GM18520 (cell line): ENCODE results near the gene BSG.

Source experiments
- ATAC-seq: cut with Tn5 transposase; IDR thresholded peaks from one replicate; pipeline ENCODE4 v1.9.1; 2021; ENCODE audit not compliant: unreplicated experiment

The BSG gene

GRCh38 chr19:539429-540030 is 32.9 kb upstream of the BSG start:
- no peak for ATAC-seq

- ATAC-seq = no peak
Measured at GRCh38 chr19:540867-541637, 31.3 kb upstream of the BSG start.

DNA sequence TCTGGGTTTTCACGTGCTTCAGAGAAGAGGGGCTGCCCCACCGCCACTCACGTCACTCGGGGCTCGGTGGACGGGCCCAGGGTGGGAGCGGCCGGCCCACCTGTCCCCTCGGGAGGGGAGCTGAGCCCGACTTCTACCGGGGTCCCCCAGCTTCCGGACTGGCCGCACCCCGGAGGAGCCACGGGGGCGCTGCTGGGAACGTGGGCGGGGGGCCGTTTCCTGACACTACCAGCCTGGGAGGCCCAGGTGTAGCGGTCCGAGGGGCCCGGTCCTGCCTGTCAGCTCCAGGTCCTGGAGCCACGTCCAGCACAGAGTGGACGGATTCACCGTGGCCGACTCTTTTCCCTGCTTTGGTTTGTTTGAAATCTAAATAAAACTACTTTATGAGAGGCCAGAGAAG is 30.7 kb upstream of the BSG start:
- no peak for ATAC-seq

DNA sequence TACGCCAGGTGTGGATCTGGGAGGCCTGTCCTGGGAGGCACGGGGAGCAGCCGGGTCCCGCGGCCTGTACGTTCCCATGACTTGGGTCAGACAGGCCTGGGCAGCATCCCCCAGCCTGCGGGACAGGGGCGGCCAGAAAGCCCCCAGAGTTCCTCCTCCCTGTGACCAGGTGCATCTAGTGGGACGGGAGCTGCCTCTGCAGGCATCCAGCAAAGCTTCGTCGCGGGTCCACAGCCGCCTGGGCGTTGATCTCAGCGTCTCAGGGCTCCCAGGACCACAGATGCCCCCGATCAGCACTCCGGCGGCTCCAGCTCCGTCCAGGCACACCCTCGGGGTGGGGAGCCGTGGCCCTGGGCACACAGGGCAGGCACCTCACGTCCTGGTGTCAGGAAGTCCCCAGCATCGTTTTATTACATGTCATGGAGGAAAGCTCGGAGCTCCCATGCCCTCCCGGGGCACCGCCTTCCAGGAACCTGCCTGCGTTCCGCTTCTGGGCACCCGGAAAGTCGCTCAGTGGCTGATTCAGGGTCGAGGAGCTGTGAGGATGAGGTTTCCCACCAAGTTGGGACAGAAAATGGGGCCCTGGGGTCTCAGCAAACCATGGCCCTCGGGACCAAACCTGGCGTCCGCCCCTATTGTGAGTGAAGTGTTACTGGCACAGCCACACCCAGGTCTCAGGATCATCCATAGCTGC is 30.1 kb upstream of the BSG start:
- ATAC-seq = no peak

DNA sequence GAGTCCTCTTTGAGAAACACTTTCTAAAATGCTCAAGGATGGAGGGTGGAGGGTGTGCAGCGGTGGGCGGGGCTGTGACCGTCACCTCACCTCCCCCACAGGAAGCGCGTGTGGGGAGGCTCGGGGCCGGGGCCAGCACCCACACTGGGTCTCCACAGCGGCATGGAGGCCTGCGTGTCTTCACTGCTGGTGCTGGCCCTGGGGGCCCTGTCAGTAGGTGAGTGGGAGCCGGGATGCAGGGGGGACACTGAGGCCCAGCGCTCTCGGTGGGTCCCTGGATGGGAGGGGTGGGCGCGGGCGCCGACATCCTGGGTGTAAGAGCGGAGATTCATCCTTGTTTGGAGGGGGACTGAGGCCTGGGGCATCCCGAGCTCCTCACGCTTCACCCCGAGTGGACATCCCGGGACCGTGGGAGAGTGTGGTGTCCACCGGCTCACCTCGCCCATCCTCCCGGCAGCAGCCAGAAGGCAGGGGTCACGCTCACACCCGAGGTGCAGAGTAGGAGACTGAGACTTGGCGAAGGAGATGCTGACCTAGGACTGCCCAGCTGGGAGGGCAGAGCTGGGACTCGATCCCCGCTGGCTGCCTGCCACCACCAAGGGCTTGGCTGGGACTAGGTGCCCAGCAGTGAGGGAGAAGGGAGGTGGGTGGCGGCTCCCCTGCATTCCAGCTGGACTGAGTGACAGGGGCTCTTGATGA is 28.3 kb upstream of the BSG start, which contains the start of gene GZMM:
Gene GZMM, plus strand, starts transcription at position 144 of the 699 bp plus-strand sequence. Its CDS starts 19 bp downstream, at position 163.
- no peak for ATAC-seq

- ATAC-seq = no peak
Measured at GRCh38 chr19:547117-547516, 25.3 kb upstream of the BSG start.

GRCh38 chr19:547836-548720 is 24.3 kb upstream of the BSG start:
- ATAC-seq = no peak

GRCh38 chr19:548886-549830 is 23.2 kb upstream of the BSG start:
- no peak for ATAC-seq

DNA sequence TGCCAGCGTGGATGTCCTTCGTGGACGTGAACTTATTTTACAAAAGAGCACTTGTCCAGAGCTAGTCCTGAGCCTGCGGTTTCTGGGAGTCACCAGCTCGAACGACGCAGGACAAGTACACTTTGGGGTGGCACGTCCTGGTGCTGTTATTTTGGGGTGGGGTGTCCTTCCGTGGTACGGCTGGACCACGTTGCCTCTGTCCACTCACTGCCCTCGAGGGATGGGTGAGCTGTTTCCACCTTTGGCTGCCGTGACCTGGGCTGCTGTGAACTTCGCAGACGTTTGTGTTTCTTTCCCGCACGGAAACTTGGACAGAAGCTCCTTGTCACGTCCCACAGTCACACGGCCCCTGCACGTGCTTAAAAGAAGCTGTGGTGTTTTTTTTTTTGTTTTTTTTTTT is 17.6 kb upstream of the BSG start:
- no peak for ATAC-seq

DNA sequence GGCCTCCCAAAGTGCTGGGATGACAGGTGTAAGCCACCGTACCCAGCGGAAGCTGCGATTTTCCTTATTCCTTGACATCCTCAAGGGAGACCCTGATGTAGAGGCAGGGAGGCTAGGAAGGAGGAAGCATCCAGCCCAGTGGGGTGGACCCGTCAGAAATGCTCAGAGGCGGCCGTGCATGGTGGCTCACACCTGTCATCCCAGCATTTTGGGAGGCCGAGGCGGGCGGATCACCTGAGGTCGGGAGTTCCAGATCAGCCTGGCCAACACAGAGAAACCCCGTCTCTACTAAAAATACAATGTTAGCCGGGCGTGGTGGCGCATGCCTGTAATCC is 17.0 kb upstream of the BSG start:
- no peak for ATAC-seq

DNA sequence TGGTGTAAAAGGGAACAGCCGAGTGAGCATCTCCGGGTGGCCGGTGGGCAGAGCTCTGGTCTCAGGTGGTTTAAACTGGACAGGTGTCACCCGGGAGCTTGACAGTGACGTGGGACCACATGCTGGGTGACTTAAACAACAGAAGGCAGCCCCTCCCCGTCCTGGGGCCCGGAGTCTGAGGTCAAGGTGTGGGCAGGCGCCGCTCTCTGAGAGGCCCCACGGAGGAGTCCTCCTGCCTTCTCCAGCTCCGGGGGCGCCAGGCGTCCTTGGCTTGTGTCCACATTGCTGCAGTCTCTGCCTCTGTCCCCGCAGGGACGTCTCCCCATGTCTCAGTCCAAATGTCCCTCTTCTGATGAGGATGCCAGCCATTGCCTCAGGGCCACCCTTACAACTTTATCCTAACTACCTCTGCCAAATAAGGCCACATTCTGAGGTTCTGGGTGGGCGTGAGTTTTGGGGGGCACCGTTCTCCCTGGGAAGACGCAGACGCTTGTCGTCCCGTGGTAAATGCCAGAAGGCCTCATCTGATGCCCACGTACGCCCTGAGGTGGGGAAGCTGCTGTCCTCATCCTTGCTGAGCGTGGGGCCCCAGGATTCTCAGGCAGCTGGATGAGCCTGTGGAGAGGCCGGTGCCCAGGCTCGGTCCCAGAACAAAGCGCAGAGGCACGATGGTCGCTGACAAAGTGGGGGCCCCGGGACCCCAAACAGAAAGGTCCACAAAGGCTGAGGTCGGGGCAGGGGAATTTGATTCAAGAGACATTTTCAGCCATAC is 15.6 kb upstream of the BSG start:
- no peak for ATAC-seq

GRCh38 chr19:558770-559439 is 13.5 kb upstream of the BSG start:
- ATAC-seq = no peak

- no peak for ATAC-seq
Measured at GRCh38 chr19:560121-560520, 12.3 kb upstream of the BSG start.

- no peak for ATAC-seq
Measured at GRCh38 chr19:566403-566802, 6.0 kb upstream of the BSG start.

DNA sequence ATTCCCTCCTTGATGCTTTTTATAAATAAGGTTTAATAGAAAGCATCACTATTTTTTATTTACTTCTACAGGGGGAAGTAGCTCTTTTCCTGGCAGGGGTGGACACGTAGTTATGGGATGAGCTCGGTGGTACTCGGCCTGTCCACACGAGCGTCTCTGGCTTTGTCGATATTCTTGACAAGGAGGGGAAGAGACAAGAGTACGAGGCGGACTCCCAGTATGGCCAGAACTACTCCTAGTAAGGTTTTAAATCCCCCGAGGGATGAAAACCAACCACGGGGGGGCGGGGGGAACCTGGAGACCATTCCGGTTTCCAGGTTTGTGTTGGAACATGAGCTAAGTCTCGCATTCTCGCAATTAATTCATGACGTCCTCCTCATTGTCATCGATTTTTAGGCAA is 5.6 kb upstream of the BSG start:
- no peak for ATAC-seq

DNA sequence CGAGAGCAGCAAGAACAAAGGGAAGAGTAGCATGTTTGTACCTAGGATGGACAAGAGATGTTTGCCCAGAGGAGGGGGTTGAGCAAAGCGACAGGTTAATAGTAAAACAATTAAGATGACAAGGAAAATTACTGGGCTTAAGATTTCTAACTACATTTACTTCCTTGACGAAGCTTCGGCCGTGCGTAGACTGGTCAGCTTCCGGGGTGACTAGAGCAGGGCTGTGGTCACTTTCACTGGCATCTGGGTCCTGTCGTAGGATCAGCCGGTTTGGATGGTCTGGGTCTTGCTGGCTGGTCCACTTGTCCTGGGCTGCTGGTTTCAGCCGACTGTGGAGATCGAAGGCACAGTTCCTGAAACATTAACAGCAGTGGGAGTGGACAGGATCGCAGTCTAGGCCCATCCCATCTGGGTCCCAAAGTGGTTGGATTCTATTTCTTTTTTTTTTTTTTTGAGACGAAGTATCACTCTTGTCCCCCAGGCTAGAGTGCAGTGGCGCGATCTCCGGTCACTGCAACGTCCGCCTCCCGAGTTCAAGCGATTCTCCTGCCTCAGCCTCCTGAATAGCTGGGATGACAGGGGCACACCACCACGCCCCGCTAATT is 5.0 kb upstream of the BSG start:
- ATAC-seq = no peak

GRCh38 chr19:570251-570686 is 2.1 kb upstream of the BSG start:
- ATAC-seq = no peak
